H1 (cell line): ENCODE results near the gene EXOSC10.

Experiments
- BCL11A ChIP-seq, 2 experiments: IDR thresholded peaks; one replicate each; pipeline ENCODE4 v1.6.1; 2011; ENCODE audit warnings: low read depth in 2 of 2, low read length in 2 of 2, mild to moderate bottlenecking in 2 of 2
- CBX5 ChIP-seq: fragments of 300-800, 300-1000 bp; sonication (generic); IDR thresholded peaks from 2 replicates; pipeline ENCODE4 v1.7.1; 2016; ENCODE audit warnings: antibody characterized with exemption, low read length, low read depth
- CTCF ChIP-seq, 3 experiments: IDR thresholded peaks; 1 replicate in 2 of 3; 2 replicates in 1 of 3; pipeline versions ENCODE4 v1.5.1 to v1.6.1; 2011; ENCODE audit warnings: low read length in 3 of 3, mild to moderate bottlenecking in 3 of 3, inconsistent platforms in 2 of 3, low read depth in 1 of 3, moderate library complexity in 1 of 3; ENCODE audit not compliant: insufficient read depth in 1 of 3; ENCODE audit errors: control extremely low read depth in 1 of 3
- EGR1 ChIP-seq: IDR thresholded peaks from 2 replicates; pipeline ENCODE4 v1.6.1; 2011; ENCODE audit warnings: low read depth, low read length, borderline replicate concordance
- GABPA ChIP-seq: IDR thresholded peaks from 2 replicates; pipeline ENCODE4 v1.6.1; 2011; ENCODE audit warnings: mild to moderate bottlenecking, low read length, moderate library complexity, borderline replicate concordance; ENCODE audit not compliant: insufficient read depth
- KDM1A ChIP-seq: fragments of 200-600, 300-600 bp; sonication (generic); IDR thresholded peaks from 2 replicates; pipeline ENCODE4 v1.7.1; 2016; ENCODE audit warnings: mild to moderate bottlenecking, low read length, borderline replicate concordance
- MAX ChIP-seq: IDR thresholded peaks from 2 replicates; pipeline ENCODE4 v1.6.1; 2012; ENCODE audit warnings: inconsistent platforms
- POLR2A ChIP-seq, 2 experiments: IDR thresholded peaks; 1 replicate in 1 of 2; 2 replicates in 1 of 2; pipeline ENCODE4 v1.6.1; 2011; ENCODE audit warnings: low read depth in 2 of 2, low read length in 2 of 2, mild to moderate bottlenecking in 2 of 2; ENCODE audit errors: control extremely low read depth in 1 of 2
- POLR2AphosphoS5 ChIP-seq: IDR thresholded peaks from 2 replicates; pipeline ENCODE4 v1.6.1; 2011; ENCODE audit warnings: low read depth, low read length
- RAD21 ChIP-seq, 2 experiments: IDR thresholded peaks in 1 of 2; conservative IDR thresholded peaks in 1 of 2; 2 replicates each; pipeline ENCODE4 v1.6.1; 2011; ENCODE audit warnings: low read depth in 2 of 2, low read length in 2 of 2, improper control_type of control experiment in 1 of 2, inconsistent platforms in 1 of 2, mild to moderate bottlenecking in 1 of 2, moderate library complexity in 1 of 2
- SAP30 ChIP-seq: fragments of 300-600 bp; sonication (generic); IDR thresholded peaks from 2 replicates; pipeline ENCODE4 v1.7.1; 2012; ENCODE audit warnings: low read length, moderate library complexity, mild to moderate bottlenecking, inconsistent platforms; ENCODE audit not compliant: insufficient read depth, insufficient replicate concordance
- SP1 ChIP-seq: IDR thresholded peaks from 2 replicates; pipeline ENCODE4 v1.6.1; 2011; ENCODE audit warnings: low read depth, low read length
- ZNF274 ChIP-seq: IDR thresholded peaks from 2 replicates; pipeline ENCODE4 v1.7.0; 2012; ENCODE audit warnings: low read length, borderline replicate concordance; ENCODE audit errors: extremely low read depth
- TF ChIP-seq, protein P1 (sequence below): IDR thresholded peaks from 2 replicates; pipeline ENCODE4 v1.6.1; 2012; ENCODE audit warnings: inconsistent platforms

DNA sequence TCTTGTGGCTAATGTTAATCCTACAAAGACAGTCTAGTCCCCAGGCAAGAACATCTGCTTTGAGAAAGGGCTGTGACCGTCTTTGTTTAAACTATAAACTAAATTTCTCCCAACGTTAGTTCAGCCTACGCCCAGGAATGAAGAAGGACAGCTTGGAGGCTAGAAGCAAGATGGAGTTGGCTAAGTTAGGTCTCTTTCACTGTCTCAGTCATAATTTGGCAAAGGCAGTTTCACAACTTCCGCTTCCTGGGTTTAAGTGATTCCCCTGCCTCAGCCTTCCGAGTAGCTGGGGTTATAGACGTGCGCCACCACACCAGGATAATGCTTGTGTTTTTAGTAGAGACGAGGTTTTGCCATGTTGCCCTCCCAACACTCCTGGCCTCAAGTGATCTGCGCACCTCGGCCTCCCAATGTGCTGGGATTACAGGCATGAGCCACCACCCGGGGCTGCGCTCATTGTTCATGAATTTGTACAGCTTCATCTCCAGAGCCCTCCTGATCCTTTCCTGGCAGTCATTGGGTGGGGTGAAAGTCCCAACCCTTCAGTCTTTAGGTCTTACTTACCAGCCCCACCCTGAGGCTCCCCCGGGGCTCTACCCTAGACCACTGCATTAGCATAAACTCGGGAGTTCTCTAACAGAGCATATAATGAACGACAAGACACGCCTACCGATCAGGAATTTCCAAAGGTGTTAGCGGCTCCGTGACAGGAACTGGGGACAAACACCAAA lies 47.7 kb downstream of the EXOSC10 start:
- TF ChIP-seq CTCF (IDR thresholded peaks at IDR 0.05; ENCODE audit: control extremely low read depth in 1 of 3, insufficient read depth in 1 of 3, low read depth in 1 of 3, low read length in 3 of 3) (no peak), MAX (no peak), POLR2A (IDR thresholded peaks at IDR 0.05; ENCODE audit: control extremely low read depth in 1 of 2, low read depth in 2 of 2, low read length in 2 of 2) (no peak), BCL11A (IDR thresholded peaks at IDR 0.05; ENCODE audit: low read depth in 2 of 2, low read length in 2 of 2) (no peak), RAD21 (IDR thresholded peaks at IDR 0.05 in 1 of 2, conservative IDR thresholded peaks at IDR 0.05 in 1 of 2; ENCODE audit: low read depth in 2 of 2, low read length in 2 of 2) (no peak), SP1 (no peak), CBX5 (no peak), SAP30 (no peak), ZNF274 (no peak), POLR2AphosphoS5 (0 out of 2 replicates have a peak, but pooled peaks have one; percentile 27), KDM1A (no peak), EGR1 (no peak), GABPA (no peak)
- TF ChIP-seq, protein P1, sequence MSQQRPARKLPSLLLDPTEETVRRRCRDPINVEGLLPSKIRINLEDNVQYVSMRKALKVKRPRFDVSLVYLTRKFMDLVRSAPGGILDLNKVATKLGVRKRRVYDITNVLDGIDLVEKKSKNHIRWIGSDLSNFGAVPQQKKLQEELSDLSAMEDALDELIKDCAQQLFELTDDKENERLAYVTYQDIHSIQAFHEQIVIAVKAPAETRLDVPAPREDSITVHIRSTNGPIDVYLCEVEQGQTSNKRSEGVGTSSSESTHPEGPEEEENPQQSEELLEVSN = no peak
